ENCODE measurements around the gene DRC3. TPM values are rescaled to one million over a fixed set of nuclear protein-coding genes. Genes with fewer than 3 reads are reported as not detected.
"Not testable (repeated sequence)": the region's sequence is repeated elsewhere in the genome, so short reads cannot be mapped to it uniquely, and the experiment has no call there.

DRC3 gene
- total RNA-seq, 1 donor from 2014 or later: 7.2 TPM

GRCh38 chr17:17947966-17948365, 24.7 kb upstream of the DRC3 start:
- TF ChIP-seq, protein P1, sequence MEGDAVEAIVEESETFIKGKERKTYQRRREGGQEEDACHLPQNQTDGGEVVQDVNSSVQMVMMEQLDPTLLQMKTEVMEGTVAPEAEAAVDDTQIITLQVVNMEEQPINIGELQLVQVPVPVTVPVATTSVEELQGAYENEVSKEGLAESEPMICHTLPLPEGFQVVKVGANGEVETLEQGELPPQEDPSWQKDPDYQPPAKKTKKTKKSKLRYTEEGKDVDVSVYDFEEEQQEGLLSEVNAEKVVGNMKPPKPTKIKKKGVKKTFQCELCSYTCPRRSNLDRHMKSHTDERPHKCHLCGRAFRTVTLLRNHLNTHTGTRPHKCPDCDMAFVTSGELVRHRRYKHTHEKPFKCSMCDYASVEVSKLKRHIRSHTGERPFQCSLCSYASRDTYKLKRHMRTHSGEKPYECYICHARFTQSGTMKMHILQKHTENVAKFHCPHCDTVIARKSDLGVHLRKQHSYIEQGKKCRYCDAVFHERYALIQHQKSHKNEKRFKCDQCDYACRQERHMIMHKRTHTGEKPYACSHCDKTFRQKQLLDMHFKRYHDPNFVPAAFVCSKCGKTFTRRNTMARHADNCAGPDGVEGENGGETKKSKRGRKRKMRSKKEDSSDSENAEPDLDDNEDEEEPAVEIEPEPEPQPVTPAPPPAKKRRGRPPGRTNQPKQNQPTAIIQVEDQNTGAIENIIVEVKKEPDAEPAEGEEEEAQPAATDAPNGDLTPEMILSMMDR (IDR thresholded peaks at IDR 0.05): no peak
- intact Hi-C loops (cut with DNase I): no loop called here
- Histone ChIP-seq H3K27me3 (no peaks in the 10 kb centered on the region), H3K9me3 (no peaks in the 10 kb centered on the region), H3K36me3 (no peaks in the 10 kb centered on the region), H3K4me3 (no peak overlapping the region), H3K4me1 (peaks cover 5 to 14% of the 10 kb centered on the region in 2 donors), H3K27ac (no peak overlapping the region)
- no peak for DNase-seq (ENCODE audit: low spot score in 2 of 2)

GRCh38 chr17:17950347-17950746, 22.3 kb upstream of the DRC3 start:
- DNase-seq (ENCODE audit: low spot score in 2 of 2): no peak
- H3K4me3 ChIP-seq: no peak overlapping the region
- intact Hi-C loops (cut with DNase I): no loop called here
- no peaks in the 10 kb centered on the region for H3K27me3 ChIP-seq
- peaks cover 0 to 2% of the 10 kb centered on the region in 2 donors for H3K36me3 ChIP-seq
- H3K4me1 ChIP-seq: no peaks in the 10 kb centered on the region
- TF ChIP-seq, protein P1 (IDR thresholded peaks at IDR 0.05): no peak
- H3K9me3 ChIP-seq: no peaks in the 10 kb centered on the region
- H3K27ac ChIP-seq: no peak overlapping the region

DNA sequence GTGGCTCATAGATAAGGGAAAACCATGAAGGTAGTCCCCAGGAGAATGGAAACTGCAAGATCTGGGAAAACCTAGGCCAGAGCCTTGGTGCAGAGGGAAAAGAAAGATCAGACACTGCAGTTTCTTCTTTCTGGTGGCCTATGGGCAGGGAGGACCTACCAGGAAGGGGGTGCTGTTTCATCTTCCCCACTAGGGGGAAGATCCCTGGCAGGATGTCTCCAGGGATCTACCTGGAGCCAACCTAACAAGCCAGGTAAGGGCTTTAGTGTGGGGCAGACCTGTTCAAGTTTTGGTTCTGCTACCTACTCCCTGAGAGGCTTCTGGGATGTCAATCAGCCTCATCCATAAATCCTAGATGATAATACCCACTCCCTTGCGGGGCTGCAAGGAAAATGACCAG, 21.9 kb upstream of the DRC3 start:
- Histone ChIP-seq H3K9me3 (no peaks in the 10 kb centered on the region), H3K27me3 (no peaks in the 10 kb centered on the region), H3K36me3 (peaks cover 0 to 6% of the 10 kb centered on the region in 2 donors), H3K27ac (no peak overlapping the region), H3K4me3 (no peak overlapping the region), H3K4me1 (no peaks in the 10 kb centered on the region)
- no peak for DNase-seq (ENCODE audit: low spot score in 2 of 2)
- intact Hi-C loops (cut with DNase I): no loop called here
- TF ChIP-seq, protein P1 (IDR thresholded peaks at IDR 0.05): no peak

DNA sequence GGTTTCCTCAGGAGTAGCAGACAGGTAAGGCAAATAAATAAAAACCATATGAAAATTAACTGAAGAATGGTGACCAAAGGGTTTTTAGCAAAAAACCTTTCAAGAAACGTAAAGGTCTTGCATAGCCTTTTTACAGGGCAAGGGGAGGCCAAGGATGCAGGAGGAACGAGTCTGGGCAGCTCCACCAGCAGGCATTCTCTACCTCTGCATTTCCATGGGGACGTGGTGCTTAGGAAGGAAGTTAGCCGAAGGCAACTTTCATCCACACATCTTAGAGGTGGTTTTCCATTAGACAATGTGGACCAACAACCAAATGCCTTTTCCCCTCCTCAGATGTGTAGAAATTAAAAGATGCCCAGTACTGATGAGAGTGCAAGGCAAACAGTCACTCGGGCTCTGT, 21.1 kb upstream of the DRC3 start:
- H3K9me3 ChIP-seq: no peaks in the 10 kb centered on the region

GRCh38 chr17:17952691-17953090, 20.0 kb upstream of the DRC3 start:
- no peaks in the 10 kb centered on the region for H3K9me3 ChIP-seq
- no peaks in the 10 kb centered on the region for H3K27me3 ChIP-seq
- H3K4me3 ChIP-seq: no peak overlapping the region
- no peak overlapping the region for H3K27ac ChIP-seq
- intact Hi-C loops (cut with DNase I): no loop called here
- peaks cover 0 to 7% of the 10 kb centered on the region in 2 donors for H3K4me1 ChIP-seq
- TF ChIP-seq, protein P1 (IDR thresholded peaks at IDR 0.05): no peak
- no peak for DNase-seq (ENCODE audit: low spot score in 2 of 2)
- H3K36me3 ChIP-seq: peaks cover 0 to 7% of the 10 kb centered on the region in 2 donors

More for the DNA sequence above, 21.1 kb upstream of the DRC3 start:
- Histone ChIP-seq H3K4me1 (no peaks in the 10 kb centered on the region), H3K27ac (no peak overlapping the region), H3K27me3 (no peaks in the 10 kb centered on the region), H3K4me3 (no peak overlapping the region), H3K36me3 (peaks cover 0 to 7% of the 10 kb centered on the region in 2 donors)
- intact Hi-C loops (cut with DNase I): no loop called here
- TF ChIP-seq, protein P1 (IDR thresholded peaks at IDR 0.05): no peak
- DNase-seq (ENCODE audit: low spot score in 2 of 2): no peak

DNA sequence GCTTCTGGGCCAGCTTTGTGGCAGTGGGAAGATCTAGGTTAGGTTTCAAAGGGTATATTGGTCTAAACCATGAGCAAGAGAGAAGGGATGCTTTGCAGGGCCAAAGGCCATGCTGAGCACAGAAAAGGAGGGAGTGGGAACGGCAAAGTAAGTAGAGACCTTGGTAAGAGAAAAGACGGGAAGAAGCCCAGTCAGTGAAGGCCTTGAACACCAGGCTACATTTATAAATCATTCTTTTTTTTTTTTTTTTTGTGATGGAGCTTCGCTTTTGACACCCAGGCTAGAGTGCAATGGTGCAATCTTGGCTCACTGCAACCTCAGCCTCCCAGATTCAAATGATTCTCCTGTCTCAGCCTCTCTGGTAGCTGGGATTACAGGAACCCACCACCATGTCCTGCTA, 18.6 kb upstream of the DRC3 start:
- Histone ChIP-seq H3K4me1 (peaks cover 0 to 20% of the 10 kb centered on the region in 2 donors), H3K4me3 (no peak overlapping the region), H3K27ac (no peak overlapping the region), H3K9me3 (no peaks in the 10 kb centered on the region), H3K27me3 (no peaks in the 10 kb centered on the region), H3K36me3 (peaks cover 0 to 7% of the 10 kb centered on the region in 2 donors)
- intact Hi-C loops (cut with DNase I): no loop called here
- DNase-seq (ENCODE audit: low spot score in 2 of 2): no peak
- TF ChIP-seq, protein P1 (IDR thresholded peaks at IDR 0.05): no peak

DNA sequence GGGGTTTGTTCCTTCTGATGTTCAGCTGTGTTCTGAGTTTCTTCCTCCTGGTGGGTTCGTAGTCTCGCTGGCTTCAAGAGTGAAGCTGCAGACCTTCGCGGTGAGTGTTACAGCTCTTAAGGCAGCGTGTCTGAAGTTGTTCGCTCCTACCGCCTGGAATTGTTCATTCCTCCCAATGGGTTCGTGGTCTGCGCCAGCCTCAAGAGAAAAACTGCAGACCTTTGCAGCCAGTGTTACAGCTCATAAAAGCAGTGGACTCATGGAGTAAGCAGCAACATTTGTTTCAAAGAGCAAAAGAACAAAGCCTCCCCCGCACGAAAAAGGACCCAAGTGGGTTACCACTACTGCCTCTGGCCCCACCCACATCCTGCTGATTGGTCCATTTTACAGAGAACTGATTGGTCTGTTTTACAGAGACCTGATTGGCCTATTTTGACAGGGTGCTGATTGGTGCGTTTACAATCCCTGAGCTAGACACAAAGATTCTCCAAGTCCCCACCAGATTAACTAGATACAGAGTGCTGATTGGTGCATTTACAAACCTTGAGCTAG, 16.8 kb upstream of the DRC3 start:
- H3K9me3 ChIP-seq; H3K4me3 ChIP-seq; H3K36me3 ChIP-seq; DNase-seq (ENCODE audit: low spot score in 2 of 2); H3K27ac ChIP-seq; H3K27me3 ChIP-seq: not testable (repeated sequence)
- intact Hi-C loops (cut with DNase I): loop anchor here (5.0 kb wide), 1 partner anchor 79 kb away; no protein-coding TSS in a partner anchor
- H3K4me1 ChIP-seq: peaks cover 0 to 30% of the 10 kb centered on the region in 2 donors

Data from ascending aorta (tissue), 2 donors.